Osteocyte (in vitro differentiated cells): ENCODE data around the gene SLAIN2. TPM values are rescaled to one million over a fixed set of nuclear protein-coding genes. Genes with fewer than 3 reads are reported as not detected.

Experiments
- DNase-seq: peaks from one replicate; pipeline ENCODE4 v3.0.0; 2021; ENCODE audit warnings: mixed read lengths; ENCODE audit not compliant: unreplicated experiment; ENCODE audit errors: extremely low spot score
- H3K27ac Mint-ChIP-seq: one replicate; pipeline ENCODE4 v1.8.0; 2021; ENCODE audit warnings: mild to moderate bottlenecking, mixed read lengths; ENCODE audit not compliant: unreplicated experiment
- H3K27me3 Mint-ChIP-seq: one replicate; pipeline ENCODE4 v1.8.0; 2021; ENCODE audit warnings: mixed read lengths; ENCODE audit not compliant: unreplicated experiment
- H3K36me3 Mint-ChIP-seq: one replicate; pipeline ENCODE4 v1.8.0; 2021; ENCODE audit warnings: mixed read lengths; ENCODE audit not compliant: unreplicated experiment
- H3K4me1 Mint-ChIP-seq: one replicate; pipeline ENCODE4 v1.8.0; 2021; ENCODE audit warnings: mixed read lengths; ENCODE audit not compliant: unreplicated experiment
- H3K4me3 Mint-ChIP-seq: one replicate; pipeline ENCODE4 v1.8.0; 2021; ENCODE audit warnings: mild to moderate bottlenecking, moderate library complexity, mixed read lengths; ENCODE audit not compliant: unreplicated experiment
- H3K9me3 Mint-ChIP-seq: one replicate; pipeline ENCODE4 v1.8.0; 2021; ENCODE audit warnings: mixed read lengths; ENCODE audit not compliant: unreplicated experiment
- total RNA-seq: library from RNA; stranded (reverse); gene quantifications from 2 replicates; pipeline ENCODE4 v1.2.1, GENCODE V29; 2021
- TF ChIP-seq, protein P1 (sequence below): fragments of 200-600 bp; sonication (generic); IDR thresholded peaks from 2 replicates; pipeline ENCODE4 v1.5.0; 2021; ENCODE audit warnings: antibody characterized with exemption, mild to moderate bottlenecking, moderate library complexity

The SLAIN2 gene
- total RNA-seq, 1 donor from 2014 or later: 82.7 TPM

DNA sequence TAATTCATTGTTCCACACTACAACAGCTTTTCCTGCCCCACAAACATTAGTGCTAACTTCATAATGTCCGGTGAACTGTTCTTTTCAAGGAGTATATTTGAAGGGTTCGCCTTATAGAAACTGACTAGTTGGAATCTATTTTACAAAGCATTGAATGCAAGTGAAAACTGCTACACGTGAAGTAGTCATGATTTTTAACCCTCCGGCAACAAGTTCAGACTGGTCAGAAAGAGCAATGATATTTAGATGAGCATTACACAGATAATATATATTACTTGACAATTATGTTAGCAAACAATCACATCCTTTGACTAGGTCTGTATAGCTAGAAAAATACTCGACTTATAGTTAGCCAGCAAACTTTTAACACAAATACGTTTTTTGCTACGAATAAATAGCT, 1.7 kb upstream of the SLAIN2 start:
- Mint-ChIP-seq H3K4me3 (no peak overlapping the region), H3K9me3 (no peaks in the 10 kb centered on the region), H3K4me1 (peaks cover 37% of the 10 kb centered on the region), H3K36me3 (no peaks in the 10 kb centered on the region), H3K27ac (peak overlapping the region; percentile 98), H3K27me3 (no peaks in the 10 kb centered on the region)
- DNase-seq: no peak
- TF ChIP-seq, protein P1, sequence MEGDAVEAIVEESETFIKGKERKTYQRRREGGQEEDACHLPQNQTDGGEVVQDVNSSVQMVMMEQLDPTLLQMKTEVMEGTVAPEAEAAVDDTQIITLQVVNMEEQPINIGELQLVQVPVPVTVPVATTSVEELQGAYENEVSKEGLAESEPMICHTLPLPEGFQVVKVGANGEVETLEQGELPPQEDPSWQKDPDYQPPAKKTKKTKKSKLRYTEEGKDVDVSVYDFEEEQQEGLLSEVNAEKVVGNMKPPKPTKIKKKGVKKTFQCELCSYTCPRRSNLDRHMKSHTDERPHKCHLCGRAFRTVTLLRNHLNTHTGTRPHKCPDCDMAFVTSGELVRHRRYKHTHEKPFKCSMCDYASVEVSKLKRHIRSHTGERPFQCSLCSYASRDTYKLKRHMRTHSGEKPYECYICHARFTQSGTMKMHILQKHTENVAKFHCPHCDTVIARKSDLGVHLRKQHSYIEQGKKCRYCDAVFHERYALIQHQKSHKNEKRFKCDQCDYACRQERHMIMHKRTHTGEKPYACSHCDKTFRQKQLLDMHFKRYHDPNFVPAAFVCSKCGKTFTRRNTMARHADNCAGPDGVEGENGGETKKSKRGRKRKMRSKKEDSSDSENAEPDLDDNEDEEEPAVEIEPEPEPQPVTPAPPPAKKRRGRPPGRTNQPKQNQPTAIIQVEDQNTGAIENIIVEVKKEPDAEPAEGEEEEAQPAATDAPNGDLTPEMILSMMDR: no peak

DNA sequence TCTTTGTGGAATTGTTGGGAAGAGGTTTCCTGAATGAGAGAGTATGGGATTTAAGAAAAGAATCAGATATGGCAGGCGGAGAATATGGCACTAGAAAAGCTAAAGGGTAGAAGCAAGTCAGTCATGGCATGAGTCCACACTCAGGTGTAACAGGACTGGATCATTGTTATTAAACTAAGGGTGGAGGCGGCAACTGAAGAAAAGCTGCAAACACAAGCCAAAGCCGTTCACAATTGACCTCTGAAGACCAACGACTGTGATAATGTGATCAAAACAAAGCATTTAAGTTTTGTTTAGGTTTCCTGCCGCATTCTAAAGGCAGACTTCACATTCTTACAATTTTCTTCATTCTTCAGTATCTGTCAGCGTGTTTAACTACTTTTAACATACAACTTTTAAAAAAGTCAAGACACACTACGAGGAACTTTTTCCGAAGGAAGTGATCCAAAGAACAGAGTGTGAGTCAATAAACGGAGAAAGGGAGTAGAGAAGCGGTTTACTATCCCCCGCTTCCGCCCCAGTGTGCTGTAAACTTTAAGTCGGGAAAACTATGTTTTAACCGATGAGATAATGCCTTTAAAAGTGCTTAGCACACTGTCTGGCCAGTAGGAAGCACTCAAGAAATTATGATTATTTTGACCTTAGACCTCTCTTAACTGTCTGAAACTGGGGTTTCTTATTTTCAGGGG, 909 bp upstream of the SLAIN2 start:
- peak overlapping the region; percentile 89 for H3K4me3 Mint-ChIP-seq
- peaks cover 45% of the 10 kb centered on the region for H3K4me1 Mint-ChIP-seq

DNA sequence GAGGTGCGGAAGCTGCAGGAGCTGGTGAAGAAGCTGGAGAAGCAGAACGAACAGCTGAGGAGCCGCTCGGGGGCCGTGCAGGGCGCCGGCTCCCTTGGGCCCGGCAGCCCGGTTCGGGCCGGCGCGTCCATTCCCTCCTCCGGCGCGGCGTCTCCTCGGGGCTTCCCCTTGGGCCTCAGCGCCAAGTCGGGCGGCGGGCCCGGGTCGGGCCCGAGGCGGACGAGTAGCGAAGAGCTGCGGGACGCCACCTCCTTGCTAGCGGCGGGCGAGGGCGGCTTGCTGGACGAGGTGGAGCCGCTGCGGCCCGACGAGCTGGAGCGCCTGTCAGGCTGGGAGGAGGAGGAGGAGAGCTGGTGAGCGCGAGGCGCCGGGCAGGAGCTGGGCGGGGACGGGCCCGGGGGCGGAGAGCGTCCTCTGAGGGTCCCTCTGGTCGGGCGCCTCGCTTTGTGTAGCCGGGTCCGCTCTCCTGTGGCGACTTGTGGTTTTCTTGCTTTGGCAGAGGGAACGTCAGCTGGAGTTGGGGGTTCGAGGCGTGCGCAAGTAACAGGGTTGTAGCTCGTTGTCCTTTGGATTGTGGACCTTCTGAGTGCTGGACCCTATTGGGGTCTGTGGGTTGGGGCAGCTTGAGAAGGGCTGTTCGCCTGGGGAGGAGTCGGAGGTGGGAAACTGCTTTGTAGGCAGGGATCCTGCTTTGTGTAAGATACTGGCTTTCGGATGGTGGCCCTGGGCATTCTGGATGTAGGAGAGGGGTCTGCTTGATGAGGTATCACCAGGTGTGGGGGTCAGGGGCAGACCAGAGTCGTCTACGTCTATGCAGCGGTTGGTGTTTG, 662 bp downstream of the SLAIN2 start:
- no peaks in the 10 kb centered on the region for H3K27me3 Mint-ChIP-seq
- H3K4me1 Mint-ChIP-seq: peaks cover 60% of the 10 kb centered on the region
- peak overlapping the region; percentile 96 for H3K4me3 Mint-ChIP-seq
- peak overlapping the region; percentile 97 for H3K27ac Mint-ChIP-seq
- DNase-seq: peak; percentile 91
- TF ChIP-seq, protein P1: no peak
- H3K36me3 Mint-ChIP-seq: no peaks in the 10 kb centered on the region
- H3K9me3 Mint-ChIP-seq: no peaks in the 10 kb centered on the region

More for the DNA sequence above, 909 bp upstream of the SLAIN2 start:
- Mint-ChIP-seq H3K27ac (peak overlapping the region; percentile 98), H3K36me3 (no peaks in the 10 kb centered on the region), H3K9me3 (no peaks in the 10 kb centered on the region), H3K27me3 (no peaks in the 10 kb centered on the region)
- DNase-seq: no peak
- TF ChIP-seq, protein P1: no peak

DNA sequence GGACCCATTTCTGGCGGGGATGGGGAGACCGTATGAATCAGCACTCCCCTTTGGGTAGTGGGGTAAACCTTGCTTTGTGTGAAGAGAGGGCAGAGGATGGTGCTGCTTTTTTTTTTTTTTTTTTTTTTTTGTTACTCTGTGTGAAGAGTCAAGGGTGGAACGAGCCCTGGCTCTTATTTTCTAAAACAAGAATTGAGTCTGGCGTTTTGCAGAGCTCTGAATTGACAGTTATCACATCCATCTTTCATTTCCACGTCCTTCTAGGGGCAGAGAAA, 1.2 kb downstream of the SLAIN2 start:
- Mint-ChIP-seq H3K27ac (peak overlapping the region; percentile 92), H3K4me1 (peaks cover 60% of the 10 kb centered on the region), H3K36me3 (no peaks in the 10 kb centered on the region), H3K4me3 (peak overlapping the region; percentile 96), H3K27me3 (no peaks in the 10 kb centered on the region), H3K9me3 (no peaks in the 10 kb centered on the region)
- TF ChIP-seq, protein P1: no peak
- no peak for DNase-seq

DNA sequence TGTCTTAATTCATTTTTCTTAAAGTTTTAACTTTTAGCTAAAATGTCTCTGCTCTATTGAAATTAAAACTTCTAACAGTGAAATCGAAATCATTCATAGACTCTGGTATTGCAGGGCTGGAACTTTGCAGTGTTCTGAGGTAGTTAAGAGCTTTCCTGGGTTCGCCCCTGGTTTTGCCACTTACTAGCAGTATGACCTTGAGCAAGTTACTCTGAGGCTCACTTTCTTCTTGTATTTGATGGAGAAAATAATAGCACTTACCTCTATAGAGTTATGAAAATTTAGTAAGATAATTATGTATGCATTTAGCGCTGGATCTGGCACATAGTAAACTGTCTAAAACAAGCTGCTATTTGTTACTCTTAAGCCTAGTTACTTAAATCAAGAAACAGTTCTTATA, 1.7 kb downstream of the SLAIN2 start:
- TF ChIP-seq, protein P1: no peak
- peaks cover 62% of the 10 kb centered on the region for H3K4me1 Mint-ChIP-seq
- no peaks in the 10 kb centered on the region for H3K36me3 Mint-ChIP-seq
- no peaks in the 10 kb centered on the region for H3K9me3 Mint-ChIP-seq
- H3K27me3 Mint-ChIP-seq: no peaks in the 10 kb centered on the region
- H3K4me3 Mint-ChIP-seq: peak overlapping the region; percentile 96
- H3K27ac Mint-ChIP-seq: peak overlapping the region; percentile 23
- no peak for DNase-seq
